Uterus (tissue), 2 donors: ENCODE measurements around the gene HOXB5.

Source experiments
- POLR2A ChIP-seq, 2 donors: fragments of 450-650 bp; IDR thresholded peaks; one replicate each; pipeline ENCODE4 v1.6.1; 2016; ENCODE audit warnings: antibody characterized with exemption in 2 of 2, mild to moderate bottlenecking in 1 of 2, moderate library complexity in 1 of 2
- TF ChIP-seq, protein P1 (sequence below), 4 experiments: fragments of 200-600 bp in 2 of 4; fragments of 450-650 bp in 2 of 4; sonication (generic) in 2 of 4; IDR thresholded peaks; one replicate each; pipeline ENCODE4 v1.5.1; 2016 to 2019; ENCODE audit warnings: antibody characterized with exemption in 4 of 4, mild to moderate bottlenecking in 2 of 4, moderate library complexity in 1 of 4

DNA sequence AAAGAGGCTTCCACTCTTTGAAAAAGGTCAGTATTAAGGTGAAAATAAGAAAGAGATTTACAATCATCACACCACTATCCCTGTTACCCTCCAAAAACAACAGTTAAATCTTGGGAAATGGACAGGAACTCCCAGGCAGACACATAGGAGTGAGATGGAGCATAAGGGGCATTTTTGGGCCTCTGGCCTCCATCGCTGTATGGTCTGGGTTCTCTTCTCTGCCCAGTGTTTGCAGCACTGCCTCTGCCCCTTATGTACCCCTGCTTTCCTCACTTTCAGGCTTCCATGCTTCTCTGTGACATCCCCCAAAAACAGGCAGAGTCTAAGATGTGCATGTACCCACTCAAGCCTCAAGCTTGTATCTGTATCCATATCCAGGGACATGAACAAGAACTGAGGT is 48.0 kb downstream of the HOXB5 start:
- TF ChIP-seq, protein P1, sequence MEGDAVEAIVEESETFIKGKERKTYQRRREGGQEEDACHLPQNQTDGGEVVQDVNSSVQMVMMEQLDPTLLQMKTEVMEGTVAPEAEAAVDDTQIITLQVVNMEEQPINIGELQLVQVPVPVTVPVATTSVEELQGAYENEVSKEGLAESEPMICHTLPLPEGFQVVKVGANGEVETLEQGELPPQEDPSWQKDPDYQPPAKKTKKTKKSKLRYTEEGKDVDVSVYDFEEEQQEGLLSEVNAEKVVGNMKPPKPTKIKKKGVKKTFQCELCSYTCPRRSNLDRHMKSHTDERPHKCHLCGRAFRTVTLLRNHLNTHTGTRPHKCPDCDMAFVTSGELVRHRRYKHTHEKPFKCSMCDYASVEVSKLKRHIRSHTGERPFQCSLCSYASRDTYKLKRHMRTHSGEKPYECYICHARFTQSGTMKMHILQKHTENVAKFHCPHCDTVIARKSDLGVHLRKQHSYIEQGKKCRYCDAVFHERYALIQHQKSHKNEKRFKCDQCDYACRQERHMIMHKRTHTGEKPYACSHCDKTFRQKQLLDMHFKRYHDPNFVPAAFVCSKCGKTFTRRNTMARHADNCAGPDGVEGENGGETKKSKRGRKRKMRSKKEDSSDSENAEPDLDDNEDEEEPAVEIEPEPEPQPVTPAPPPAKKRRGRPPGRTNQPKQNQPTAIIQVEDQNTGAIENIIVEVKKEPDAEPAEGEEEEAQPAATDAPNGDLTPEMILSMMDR (IDR thresholded peaks at IDR 0.05): no peak
- TF ChIP-seq POLR2A (IDR thresholded peaks at IDR 0.05): no peak
